Gastroesophageal sphincter (tissue), 3 donors: ENCODE measurements around the gene F3.

Experiments used
- POLR2AphosphoS5 ChIP-seq: sonication (generic); formaldehyde crosslinking; IDR thresholded peaks from one replicate; pipeline ENCODE4 v1.6.1; 2017; ENCODE audit warnings: antibody characterized with exemption
- TF ChIP-seq, protein P1 (sequence below), 4 experiments: fragments of 200-600 bp in 2 of 4; fragments of 450-650 bp in 2 of 4; sonication (generic) in 1 of 4; IDR thresholded peaks; one replicate each; pipeline ENCODE4 v1.5.1; 2017 to 2019; ENCODE audit warnings: antibody characterized with exemption in 4 of 4, mild to moderate bottlenecking in 2 of 4, moderate library complexity in 2 of 4

DNA sequence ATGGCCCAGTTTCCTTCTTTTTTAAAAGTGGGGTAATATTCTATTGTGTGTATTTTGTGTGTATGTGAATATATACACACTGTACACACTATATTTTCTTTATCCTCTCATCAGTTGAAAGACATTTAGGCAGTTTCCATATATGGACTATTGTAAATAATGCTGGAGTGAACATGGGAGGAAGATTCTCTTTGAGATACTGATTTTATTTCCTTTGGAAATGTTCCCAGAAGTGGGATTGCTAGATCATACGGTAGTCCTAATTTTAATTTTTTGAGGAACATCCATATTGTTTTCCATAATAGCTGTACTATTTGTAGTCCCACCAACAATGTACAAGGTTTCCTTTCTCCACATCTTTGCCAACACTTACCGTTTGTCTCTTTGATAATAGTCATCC, 51.0 kb downstream of the F3 start:
- TF ChIP-seq, protein P1, sequence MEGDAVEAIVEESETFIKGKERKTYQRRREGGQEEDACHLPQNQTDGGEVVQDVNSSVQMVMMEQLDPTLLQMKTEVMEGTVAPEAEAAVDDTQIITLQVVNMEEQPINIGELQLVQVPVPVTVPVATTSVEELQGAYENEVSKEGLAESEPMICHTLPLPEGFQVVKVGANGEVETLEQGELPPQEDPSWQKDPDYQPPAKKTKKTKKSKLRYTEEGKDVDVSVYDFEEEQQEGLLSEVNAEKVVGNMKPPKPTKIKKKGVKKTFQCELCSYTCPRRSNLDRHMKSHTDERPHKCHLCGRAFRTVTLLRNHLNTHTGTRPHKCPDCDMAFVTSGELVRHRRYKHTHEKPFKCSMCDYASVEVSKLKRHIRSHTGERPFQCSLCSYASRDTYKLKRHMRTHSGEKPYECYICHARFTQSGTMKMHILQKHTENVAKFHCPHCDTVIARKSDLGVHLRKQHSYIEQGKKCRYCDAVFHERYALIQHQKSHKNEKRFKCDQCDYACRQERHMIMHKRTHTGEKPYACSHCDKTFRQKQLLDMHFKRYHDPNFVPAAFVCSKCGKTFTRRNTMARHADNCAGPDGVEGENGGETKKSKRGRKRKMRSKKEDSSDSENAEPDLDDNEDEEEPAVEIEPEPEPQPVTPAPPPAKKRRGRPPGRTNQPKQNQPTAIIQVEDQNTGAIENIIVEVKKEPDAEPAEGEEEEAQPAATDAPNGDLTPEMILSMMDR (IDR thresholded peaks at IDR 0.05) = no peak
- TF ChIP-seq POLR2AphosphoS5 = no peak
